Fibroblast of lung (primary cell): ENCODE data around the gene SUCO. TPM values are rescaled to one million over a fixed set of nuclear protein-coding genes. Genes with fewer than 3 reads are reported as not detected.
A peak's percentile ranks its signal among the peaks of the same experiment; 100 is the strongest.

Experiments
- DNase-seq, 2 donors: peaks; one replicate each; pipeline versions ENCODE4 v3.0.0 to v3.0.0-alpha.2; 2010; ENCODE audit warnings: low read depth in 2 of 2
- H2AFZ ChIP-seq: 2 replicates; pipeline ENCODE4 v1.5.1; 2012; ENCODE audit warnings: low read length, control low read depth, inconsistent platforms
- H3K27ac ChIP-seq: 2 replicates; pipeline ENCODE4 v1.5.1; 2011; ENCODE audit warnings: low read length, control low read depth; ENCODE audit not compliant: insufficient read depth
- H3K27me3 ChIP-seq: 2 replicates; pipeline ENCODE4 v1.5.1; 2011; ENCODE audit warnings: mild to moderate bottlenecking, low read length; ENCODE audit not compliant: control insufficient read depth, insufficient read depth
- H3K36me3 ChIP-seq: 2 replicates; pipeline ENCODE4 v1.5.1; 2011; ENCODE audit warnings: low read length; ENCODE audit not compliant: control insufficient read depth, insufficient read depth
- H3K4me1 ChIP-seq: 2 replicates; pipeline ENCODE4 v1.5.1; 2011; ENCODE audit warnings: low read length; ENCODE audit not compliant: control insufficient read depth, insufficient read depth; ENCODE audit errors: extremely low read depth
- H3K4me2 ChIP-seq: 2 replicates; pipeline ENCODE4 v1.5.1; 2011; ENCODE audit warnings: low read length, control low read depth; ENCODE audit not compliant: insufficient read depth; ENCODE audit errors: extremely low read depth
- H3K4me3 ChIP-seq, 4 experiments: fragments of 200-600 bp in 1 of 4; sonication (generic) in 1 of 4; replicated peaks in 1 of 4; 2 replicates each; pipeline ENCODE4 v1.5.1; 2011 to 2016; ENCODE audit warnings: low read length in 4 of 4, low read depth in 3 of 4, mild to moderate bottlenecking in 3 of 4, control low read depth in 2 of 4, inconsistent platforms in 1 of 4, mixed read lengths in 1 of 4; ENCODE audit not compliant: insufficient read depth in 1 of 4; ENCODE audit errors: control extremely low read depth in 1 of 4
- H3K79me2 ChIP-seq: 2 replicates; pipeline ENCODE4 v1.5.1; 2012; ENCODE audit warnings: mild to moderate bottlenecking, low read length, inconsistent platforms; ENCODE audit not compliant: control insufficient read depth, insufficient read depth
- H3K9ac ChIP-seq: 2 replicates; pipeline ENCODE4 v1.5.1; 2011; ENCODE audit warnings: mild to moderate bottlenecking, low read length, control low read depth; ENCODE audit not compliant: insufficient read depth
- H3K9me3 ChIP-seq: 2 replicates; pipeline ENCODE4 v1.5.1; 2012; ENCODE audit warnings: low read depth, low read length; ENCODE audit not compliant: control insufficient read depth, insufficient read depth
- H4K20me1 ChIP-seq: 2 replicates; pipeline ENCODE4 v1.5.1; 2011; ENCODE audit warnings: low read length; ENCODE audit not compliant: control insufficient read depth, insufficient read depth; ENCODE audit errors: extremely low read depth
- EZH2 ChIP-seq: IDR thresholded peaks from 2 replicates; pipeline ENCODE4 v1.5.1; 2012; ENCODE audit warnings: low read length, control low read depth, mild to moderate bottlenecking; ENCODE audit errors: missing control alignments
- polyA plus RNA-seq, 2 donors: library from polyadenylated mRNA; depleted of rRNA in 1 of 2; stranded (reverse) in 1 of 2; unstranded in 1 of 2; fragments of >200 nt; gene quantifications; 2 replicates each; pipeline ENCODE4 v1.2.1, GENCODE V29; 2011 to 2012; ENCODE audit warnings: missing spikeins in 1 of 2
- total RNA-seq: library from RNA; depleted of rRNA; stranded (reverse); fragments of >200 nt; gene quantifications from 2 replicates; pipeline ENCODE4 v1.2.1, GENCODE V29; 2014
- TF ChIP-seq, protein P1 (sequence below), 2 donors: IDR thresholded peaks in 1 of 2; conservative IDR thresholded peaks in 1 of 2; 1 replicate in 1 of 2; 2 replicates in 1 of 2; pipeline ENCODE4 v1.5.1; 2011 to 2012; ENCODE audit warnings: low read length in 2 of 2, control low read depth in 1 of 2, inconsistent platforms in 1 of 2, low read depth in 1 of 2, mild to moderate bottlenecking in 1 of 2

Gene SUCO
- total and polyA plus RNA-seq, 2 donors (not counting 1 experiment from before 2014, with no cell fraction given): 20.4 to 25.8 TPM

DNA sequence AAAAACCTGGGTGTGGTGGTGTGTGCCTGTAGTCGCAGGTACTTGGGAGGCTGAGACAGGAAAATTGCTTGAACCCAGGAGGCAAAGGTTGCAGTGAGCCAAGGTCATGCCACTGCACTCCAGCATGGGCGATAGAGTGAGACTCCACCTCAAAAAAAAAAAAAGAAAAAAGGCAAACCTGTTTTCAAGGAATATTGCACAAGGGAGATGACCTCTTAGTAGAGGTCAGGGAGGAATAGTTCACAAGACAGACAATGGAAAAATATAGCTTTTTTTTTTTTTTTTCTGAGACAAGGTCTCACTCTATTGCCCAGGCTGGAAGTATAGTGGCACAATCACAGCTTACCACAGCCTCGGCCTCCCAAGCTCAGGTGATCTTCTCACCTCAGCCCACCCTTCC, 22.5 kb upstream of the SUCO start:
- TF ChIP-seq EZH2: no peak
- TF ChIP-seq, protein P1, sequence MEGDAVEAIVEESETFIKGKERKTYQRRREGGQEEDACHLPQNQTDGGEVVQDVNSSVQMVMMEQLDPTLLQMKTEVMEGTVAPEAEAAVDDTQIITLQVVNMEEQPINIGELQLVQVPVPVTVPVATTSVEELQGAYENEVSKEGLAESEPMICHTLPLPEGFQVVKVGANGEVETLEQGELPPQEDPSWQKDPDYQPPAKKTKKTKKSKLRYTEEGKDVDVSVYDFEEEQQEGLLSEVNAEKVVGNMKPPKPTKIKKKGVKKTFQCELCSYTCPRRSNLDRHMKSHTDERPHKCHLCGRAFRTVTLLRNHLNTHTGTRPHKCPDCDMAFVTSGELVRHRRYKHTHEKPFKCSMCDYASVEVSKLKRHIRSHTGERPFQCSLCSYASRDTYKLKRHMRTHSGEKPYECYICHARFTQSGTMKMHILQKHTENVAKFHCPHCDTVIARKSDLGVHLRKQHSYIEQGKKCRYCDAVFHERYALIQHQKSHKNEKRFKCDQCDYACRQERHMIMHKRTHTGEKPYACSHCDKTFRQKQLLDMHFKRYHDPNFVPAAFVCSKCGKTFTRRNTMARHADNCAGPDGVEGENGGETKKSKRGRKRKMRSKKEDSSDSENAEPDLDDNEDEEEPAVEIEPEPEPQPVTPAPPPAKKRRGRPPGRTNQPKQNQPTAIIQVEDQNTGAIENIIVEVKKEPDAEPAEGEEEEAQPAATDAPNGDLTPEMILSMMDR (conservative IDR thresholded peaks at IDR 0.05 in 1 of 2, IDR thresholded peaks at IDR 0.05 in 1 of 2; ENCODE audit: low read depth in 1 of 2, low read length in 2 of 2): no peak
- Histone ChIP-seq H3K79me2 (no peaks in the 10 kb centered on the region), H4K20me1 (no peaks in the 10 kb centered on the region), H3K27me3 (peaks cover 7% of the 10 kb centered on the region), H3K36me3 (no peaks in the 10 kb centered on the region), H3K4me1 (no peaks in the 10 kb centered on the region), H3K9me3 (no peaks in the 10 kb centered on the region), H3K4me3 (no peak overlapping the region), H3K27ac (no peak overlapping the region), H2AFZ (no peak overlapping the region), H3K9ac (no peak overlapping the region), H3K4me2 (no peak overlapping the region)
- no peak for DNase-seq

DNA sequence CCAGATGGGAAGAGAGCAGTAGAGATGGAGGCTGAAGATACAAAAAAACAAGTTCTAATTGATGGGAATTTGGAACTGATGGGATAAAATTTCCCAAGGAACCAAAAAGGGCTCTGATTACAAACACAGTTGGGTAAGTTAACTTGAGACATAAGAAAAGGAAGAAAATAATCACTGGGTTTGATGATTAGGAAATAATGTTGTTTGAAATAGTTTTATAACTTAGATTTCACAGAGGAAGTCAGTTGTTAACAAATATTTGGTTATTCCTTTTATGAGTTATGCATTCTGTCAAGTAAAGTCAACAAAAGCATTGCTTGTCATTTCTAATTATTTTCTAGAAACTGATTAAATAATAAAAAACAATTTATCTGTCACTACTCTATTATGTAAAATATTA, 20.4 kb upstream of the SUCO start:
- H3K4me1 ChIP-seq: no peaks in the 10 kb centered on the region
- H3K4me2 ChIP-seq: no peak overlapping the region
- H3K79me2 ChIP-seq: no peaks in the 10 kb centered on the region
- no peak overlapping the region for H3K27ac ChIP-seq
- H2AFZ ChIP-seq: no peak overlapping the region
- H3K4me3 ChIP-seq: no peak overlapping the region
- no peak for TF ChIP-seq EZH2
- TF ChIP-seq, protein P1 (conservative IDR thresholded peaks at IDR 0.05 in 1 of 2, IDR thresholded peaks at IDR 0.05 in 1 of 2; ENCODE audit: low read depth in 1 of 2, low read length in 2 of 2): no peak
- H3K9ac ChIP-seq: no peak overlapping the region
- DNase-seq: no peak
- H3K27me3 ChIP-seq: no peaks in the 10 kb centered on the region
- H4K20me1 ChIP-seq: no peaks in the 10 kb centered on the region
- H3K36me3 ChIP-seq: no peaks in the 10 kb centered on the region
- no peaks in the 10 kb centered on the region for H3K9me3 ChIP-seq

DNA sequence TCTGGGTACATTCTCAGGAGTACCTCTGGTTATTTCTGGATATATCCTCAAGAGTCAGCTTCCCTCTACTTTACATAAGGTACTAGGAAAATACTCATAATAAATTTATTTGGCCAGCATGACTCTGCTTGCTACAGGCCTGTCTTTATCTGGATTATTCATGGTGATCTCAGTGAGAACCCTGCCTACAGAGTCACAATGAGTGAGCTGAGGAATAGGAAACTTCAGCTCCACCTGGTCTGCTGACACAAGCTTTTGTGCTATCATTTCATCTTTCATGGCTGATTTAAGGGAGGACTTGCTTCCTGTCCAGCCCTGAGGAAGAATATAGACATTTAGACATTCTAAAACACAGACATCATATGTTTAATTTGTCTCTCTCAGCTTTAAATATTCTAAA, 19.5 kb upstream of the SUCO start:
- no peaks in the 10 kb centered on the region for H4K20me1 ChIP-seq
- no peaks in the 10 kb centered on the region for H3K9me3 ChIP-seq
- H3K27ac ChIP-seq: no peak overlapping the region
- H2AFZ ChIP-seq: no peak overlapping the region
- peak in 1 of 2 donors; percentile 40 for DNase-seq
- no peaks in the 10 kb centered on the region for H3K79me2 ChIP-seq
- H3K4me3 ChIP-seq: no peak overlapping the region
- no peak overlapping the region for H3K4me2 ChIP-seq
- H3K27me3 ChIP-seq: no peaks in the 10 kb centered on the region
- TF ChIP-seq EZH2: no peak
- TF ChIP-seq, protein P1 (conservative IDR thresholded peaks at IDR 0.05 in 1 of 2, IDR thresholded peaks at IDR 0.05 in 1 of 2; ENCODE audit: low read depth in 1 of 2, low read length in 2 of 2): no peak
- no peaks in the 10 kb centered on the region for H3K36me3 ChIP-seq
- H3K9ac ChIP-seq: no peak overlapping the region
- H3K4me1 ChIP-seq: no peaks in the 10 kb centered on the region
